Astrocyte (in vitro differentiated cells and primary cell): ENCODE data around the gene CNTN5. TPM values are rescaled to one million over a fixed set of nuclear protein-coding genes. Genes with fewer than 3 reads are reported as not detected.

Source experiments
- DNase-seq: peaks from one replicate; pipeline ENCODE4 v3.0.0-alpha.2; 2010; ENCODE audit warnings: low read depth
- FAIRE-seq: peaks from 2 replicates; lab custom pipeline; 2011; peaks lifted over from hg19 to GRCh38; lab: Jason Lieb, UNC
- H2AFZ ChIP-seq: 2 replicates; pipeline ENCODE4 v1.6.0; 2012; ENCODE audit warnings: low read depth, low read length, inconsistent platforms
- H3K27ac ChIP-seq: 2 replicates; pipeline ENCODE4 v1.5.1; 2011; ENCODE audit warnings: low read depth, low read length, inconsistent platforms
- H3K27me3 ChIP-seq: 2 replicates; pipeline ENCODE4 v1.6.0; 2011; ENCODE audit warnings: low read length, inconsistent platforms; ENCODE audit not compliant: insufficient read depth
- H3K36me3 ChIP-seq: 2 replicates; pipeline ENCODE4 v1.5.1; 2011; ENCODE audit warnings: low read length, inconsistent platforms; ENCODE audit not compliant: insufficient read depth
- H3K4me1 ChIP-seq: 2 replicates; pipeline ENCODE4 v1.5.1; 2011; ENCODE audit warnings: low read length, inconsistent platforms; ENCODE audit not compliant: insufficient read depth
- H3K4me2 ChIP-seq: 2 replicates; pipeline ENCODE4 v1.6.0; 2012; ENCODE audit warnings: low read length, inconsistent platforms
- H3K4me3 ChIP-seq: 2 replicates; pipeline ENCODE4 v1.5.1; 2011; ENCODE audit warnings: low read depth, mild to moderate bottlenecking, low read length, inconsistent platforms; ENCODE audit not compliant: insufficient read depth
- H3K79me2 ChIP-seq: 2 replicates; pipeline ENCODE4 v1.6.0; 2012; ENCODE audit warnings: mild to moderate bottlenecking, low read length, inconsistent platforms; ENCODE audit not compliant: insufficient read depth
- H3K9ac ChIP-seq: 2 replicates; pipeline ENCODE4 v1.6.0; 2012; ENCODE audit warnings: mild to moderate bottlenecking, low read length, inconsistent platforms
- H3K9me3 ChIP-seq: 2 replicates; pipeline ENCODE4 v1.5.1; 2012; ENCODE audit warnings: low read depth, mild to moderate bottlenecking, low read length, inconsistent platforms; ENCODE audit not compliant: insufficient read depth
- H4K20me1 ChIP-seq: 2 replicates; pipeline ENCODE4 v1.6.0; 2012; ENCODE audit warnings: low read length, inconsistent platforms; ENCODE audit not compliant: insufficient read depth
- H3K27ac Mint-ChIP-seq: one replicate; pipeline ENCODE4 v1.8.0; 2021; ENCODE audit warnings: mild to moderate bottlenecking, mixed read lengths; ENCODE audit not compliant: unreplicated experiment
- H3K27me3 Mint-ChIP-seq: one replicate; pipeline ENCODE4 v1.8.0; 2021; ENCODE audit warnings: low read depth, mixed read lengths; ENCODE audit not compliant: unreplicated experiment
- H3K36me3 Mint-ChIP-seq: one replicate; pipeline ENCODE4 v1.8.0; 2021; ENCODE audit warnings: low read depth, mixed read lengths; ENCODE audit not compliant: unreplicated experiment
- H3K4me1 Mint-ChIP-seq: one replicate; pipeline ENCODE4 v1.8.0; 2021; ENCODE audit warnings: low read depth, mixed read lengths; ENCODE audit not compliant: unreplicated experiment
- H3K4me3 Mint-ChIP-seq: one replicate; pipeline ENCODE4 v1.8.0; 2021; ENCODE audit warnings: mild to moderate bottlenecking, moderate library complexity, mixed read lengths; ENCODE audit not compliant: unreplicated experiment
- H3K9me3 Mint-ChIP-seq: one replicate; pipeline ENCODE4 v1.8.0; 2021; ENCODE audit warnings: mild to moderate bottlenecking, mixed read lengths; ENCODE audit not compliant: unreplicated experiment
- CTCF ChIP-seq: IDR thresholded peaks from 2 replicates; pipeline ENCODE4 v1.5.1; 2011; ENCODE audit warnings: low read depth, mild to moderate bottlenecking, inconsistent platforms, low read length, moderate library complexity; ENCODE audit not compliant: insufficient read depth
- EZH2 ChIP-seq: IDR thresholded peaks from 2 replicates; pipeline ENCODE4 v1.6.1; 2012; ENCODE audit warnings: mild to moderate bottlenecking, low read length, inconsistent platforms; ENCODE audit not compliant: insufficient read depth
- total RNA-seq: library from RNA; stranded (reverse); gene quantifications from 2 replicates; pipeline ENCODE4 v1.2.1, GENCODE V29; 2021

CNTN5 gene
- total RNA-seq, 1 donor from 2014 or later = 1.1 TPM

- Mint-ChIP-seq H3K4me1 (no peaks in the 10 kb centered on the region), H3K27ac (no peak overlapping the region), H3K27me3 (no peaks in the 10 kb centered on the region), H3K36me3 (no peaks in the 10 kb centered on the region), H3K4me3 (no peak overlapping the region), H3K9me3 (no peaks in the 10 kb centered on the region)
- TF ChIP-seq CTCF (no peak), EZH2 (no peak)
- H3K9ac ChIP-seq = no peak overlapping the region
- FAIRE-seq (no peak), DNase-seq (no peak)
- H3K4me1 ChIP-seq = no peaks in the 10 kb centered on the region
- H3K36me3 ChIP-seq = no peaks in the 10 kb centered on the region
- no peaks in the 10 kb centered on the region for H4K20me1 ChIP-seq
- H3K4me2 ChIP-seq = no peak overlapping the region
- H3K4me3 ChIP-seq = no peak overlapping the region
- H3K79me2 ChIP-seq = no peaks in the 10 kb centered on the region
- no peak overlapping the region for H3K27ac ChIP-seq
- no peaks in the 10 kb centered on the region for H3K9me3 ChIP-seq
- no peaks in the 10 kb centered on the region for H3K27me3 ChIP-seq
- no peak overlapping the region for H2AFZ ChIP-seq
These were observed 139.7 kb downstream of the CNTN5 start for GRCh38 chr11:99160447-99160846.

GRCh38 chr11:99162819-99163218 lies 142.1 kb downstream of the CNTN5 start:
- Histone ChIP-seq H3K9ac (no peak overlapping the region), H3K36me3 (no peaks in the 10 kb centered on the region), H3K4me3 (no peak overlapping the region), H3K4me1 (no peaks in the 10 kb centered on the region), H3K27me3 (no peaks in the 10 kb centered on the region), H3K79me2 (no peaks in the 10 kb centered on the region), H2AFZ (no peak overlapping the region), H3K27ac (no peak overlapping the region), H3K9me3 (no peaks in the 10 kb centered on the region), H4K20me1 (no peaks in the 10 kb centered on the region), H3K4me2 (no peak overlapping the region)
- H3K4me3 Mint-ChIP-seq = no peak overlapping the region
- no peaks in the 10 kb centered on the region for H3K36me3 Mint-ChIP-seq
- no peak for FAIRE-seq
- no peak overlapping the region for H3K27ac Mint-ChIP-seq
- no peaks in the 10 kb centered on the region for H3K27me3 Mint-ChIP-seq
- no peak for DNase-seq
- no peaks in the 10 kb centered on the region for H3K4me1 Mint-ChIP-seq
- H3K9me3 Mint-ChIP-seq = no peaks in the 10 kb centered on the region
- TF ChIP-seq CTCF (no peak), EZH2 (no peak)

- Mint-ChIP-seq H3K4me1 (no peaks in the 10 kb centered on the region), H3K36me3 (no peaks in the 10 kb centered on the region), H3K9me3 (no peaks in the 10 kb centered on the region), H3K27me3 (no peaks in the 10 kb centered on the region), H3K27ac (no peak overlapping the region), H3K4me3 (no peak overlapping the region)
- no peaks in the 10 kb centered on the region for H3K27me3 ChIP-seq
- no peaks in the 10 kb centered on the region for H3K9me3 ChIP-seq
- H4K20me1 ChIP-seq = no peaks in the 10 kb centered on the region
- H3K9ac ChIP-seq = no peak overlapping the region
- DNase-seq (no peak), FAIRE-seq (no peak)
- H3K4me2 ChIP-seq = no peak overlapping the region
- TF ChIP-seq EZH2 = no peak
- TF ChIP-seq CTCF = no peak
- no peaks in the 10 kb centered on the region for H3K36me3 ChIP-seq
- H3K4me3 ChIP-seq = no peak overlapping the region
- H3K27ac ChIP-seq = no peak overlapping the region
- H2AFZ ChIP-seq = no peak overlapping the region
- no peaks in the 10 kb centered on the region for H3K4me1 ChIP-seq
- no peaks in the 10 kb centered on the region for H3K79me2 ChIP-seq
These were observed 149.8 kb downstream of the CNTN5 start for GRCh38 chr11:99170591-99170990.
